Middle frontal gyrus (tissue), 1 donor: ENCODE results near the gene SYT8.

Experiments used
- DNase-seq: peaks from one replicate; pipeline ENCODE4 v3.0.0-alpha.2; 2015; ENCODE audit warnings: low spot score; ENCODE audit errors: extremely low spot score

The SYT8 gene

GRCh38 chr11:1858154-1858553, 23.4 kb downstream of the SYT8 start:
- no peak for DNase-seq

GRCh38 chr11:1858576-1858975, 23.8 kb downstream of the SYT8 start:
- no peak for DNase-seq

- DNase-seq = no peak
Measured at GRCh38 chr11:1859004-1859403, 24.2 kb downstream of the SYT8 start.

DNA sequence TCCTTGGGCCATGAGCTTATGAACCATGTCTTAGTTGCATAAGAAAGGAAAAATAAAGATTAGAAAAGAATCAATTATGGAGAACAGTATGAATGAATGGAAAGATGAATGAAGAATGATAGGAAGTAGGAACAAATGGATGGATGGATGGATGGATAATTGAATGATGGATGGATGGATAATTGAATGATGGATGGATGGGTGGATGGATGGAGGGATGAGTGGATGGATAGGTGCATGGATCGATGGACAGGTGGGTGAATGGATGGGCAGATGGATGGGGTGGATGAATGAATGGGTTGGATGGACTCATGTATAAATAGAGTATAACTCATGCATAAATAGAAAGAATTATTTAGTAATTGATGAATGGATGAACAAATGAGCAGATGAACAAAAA, 25.3 kb downstream of the SYT8 start:
- no peak for DNase-seq

DNA sequence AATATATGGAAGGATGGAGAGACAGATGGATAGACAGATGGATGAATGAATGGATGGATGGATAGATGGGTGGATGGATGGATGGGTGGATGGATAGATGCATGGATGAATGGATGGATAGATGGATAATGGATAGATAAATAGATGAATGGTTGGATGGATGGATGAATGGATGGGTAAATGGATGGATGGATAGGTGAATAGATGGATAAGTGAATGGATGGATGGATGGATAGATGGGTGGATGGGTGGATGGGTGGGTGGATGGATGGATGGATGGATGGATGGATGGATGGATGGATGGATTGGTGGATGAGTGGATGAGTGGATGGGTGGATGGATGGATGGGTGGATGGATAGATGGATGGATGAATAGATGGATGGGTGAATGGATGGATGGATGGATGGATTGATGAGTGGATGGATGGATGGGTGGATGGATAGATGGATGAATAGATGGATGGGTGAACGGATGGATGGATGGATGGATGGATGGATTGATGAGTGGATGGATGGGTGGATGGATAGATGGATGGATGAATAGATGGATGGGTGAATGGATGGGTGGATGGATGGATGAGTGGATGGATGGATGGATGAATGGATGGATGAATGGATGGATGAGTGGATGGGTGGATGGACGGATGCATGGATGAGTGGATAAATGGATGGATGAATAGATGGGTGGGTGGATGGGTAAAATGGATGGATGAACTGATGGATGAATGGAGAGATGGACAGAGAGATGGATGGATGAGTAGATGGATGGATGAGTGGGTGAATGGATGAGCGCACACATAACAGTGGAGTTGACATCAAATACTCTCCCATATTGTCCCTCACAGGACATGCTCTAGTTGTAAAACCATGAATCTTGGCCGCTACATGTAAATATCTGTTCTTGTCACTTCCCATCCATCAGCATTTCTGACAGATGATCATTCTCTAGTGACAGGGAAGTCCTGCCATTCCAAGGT, 26.9 kb downstream of the SYT8 start:
- no peak for DNase-seq

- DNase-seq = no peak
Measured at GRCh38 chr11:1862588-1863351, 28.0 kb downstream of the SYT8 start.

GRCh38 chr11:1863352-1864216, 28.8 kb downstream of the SYT8 start:
- DNase-seq = peak; percentile 15

DNA sequence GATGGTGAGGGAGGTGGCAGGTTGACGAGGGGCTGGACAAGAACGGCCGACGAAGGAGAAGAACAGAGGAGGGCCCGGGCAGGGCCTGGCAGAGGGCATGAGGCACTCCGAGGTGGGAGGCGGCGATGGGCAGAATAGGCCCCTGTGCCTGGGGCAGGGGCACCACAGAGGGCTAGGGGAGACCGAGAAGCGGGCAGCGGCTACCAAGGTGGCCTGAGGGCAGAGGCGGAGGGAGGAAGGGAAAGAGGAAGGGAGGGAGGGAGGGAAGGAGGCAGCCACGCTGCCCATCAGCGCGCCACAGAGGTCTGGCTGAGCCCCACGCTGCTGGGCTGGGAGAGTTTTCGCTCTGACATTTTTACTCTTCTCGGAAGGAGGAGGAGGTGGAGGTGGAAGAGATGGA, 29.4 kb downstream of the SYT8 start:
- DNase-seq = no peak

DNA sequence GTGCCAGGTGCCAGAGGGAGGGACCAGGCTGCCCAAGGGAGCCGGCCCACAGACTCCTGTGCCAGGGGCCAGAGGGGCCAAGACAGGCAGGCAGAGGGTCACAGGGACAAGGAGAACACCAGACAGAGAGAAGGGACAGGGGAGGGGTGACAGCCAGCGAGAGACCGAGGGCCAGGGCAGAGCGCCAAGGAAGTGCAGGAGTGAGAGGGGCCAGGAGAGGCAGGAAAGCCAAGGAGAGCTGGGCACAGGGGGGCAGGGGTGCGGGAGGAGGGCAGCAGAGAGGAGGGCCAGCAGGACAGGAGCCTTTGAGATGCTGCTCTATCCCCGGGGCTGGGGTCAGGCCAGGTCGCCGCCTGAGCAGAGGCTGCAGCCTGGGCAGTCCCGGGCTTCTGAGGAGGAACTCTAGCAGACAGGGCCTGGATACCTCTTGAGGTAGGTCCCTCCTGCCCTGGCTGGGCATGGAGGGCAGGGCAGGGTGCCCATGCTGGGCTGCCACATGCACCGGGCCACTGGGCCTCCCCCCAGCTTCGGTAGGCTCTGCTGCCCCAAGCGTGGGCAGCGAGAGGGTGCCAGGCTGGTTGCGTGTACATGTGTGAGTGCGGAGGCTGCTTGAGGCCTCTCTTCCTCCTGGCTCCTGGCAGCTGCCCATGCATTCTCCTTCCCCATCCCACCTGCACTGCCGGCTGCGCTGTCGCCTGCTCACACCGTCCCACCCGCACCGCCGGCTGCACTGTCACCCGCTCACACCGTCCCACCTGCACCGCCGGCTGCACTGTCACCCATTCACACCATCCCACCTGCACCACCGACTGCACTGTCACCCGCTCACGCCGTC, 30.3 kb downstream of the SYT8 start:
- no peak for DNase-seq

DNA sequence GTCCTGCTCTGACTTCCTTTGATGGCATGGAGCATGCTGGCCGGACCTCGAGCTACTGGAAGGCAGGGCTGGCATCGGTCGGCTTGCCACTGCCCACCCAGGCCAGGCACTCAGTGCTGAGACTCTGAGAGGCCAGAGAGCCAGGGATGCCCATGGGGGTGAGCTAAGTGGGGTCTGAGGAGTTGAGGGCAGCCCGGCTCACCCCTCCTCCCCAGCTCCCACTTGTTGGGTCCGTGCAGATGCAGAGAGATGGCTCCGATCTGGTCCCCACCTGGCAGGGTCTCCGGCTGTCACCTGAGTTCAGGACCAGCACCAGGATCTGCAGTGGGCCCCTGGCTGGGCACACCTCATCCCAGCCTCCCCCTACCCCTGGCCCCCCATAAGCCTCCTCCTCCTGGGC, 31.4 kb downstream of the SYT8 start:
- no peak for DNase-seq

DNA sequence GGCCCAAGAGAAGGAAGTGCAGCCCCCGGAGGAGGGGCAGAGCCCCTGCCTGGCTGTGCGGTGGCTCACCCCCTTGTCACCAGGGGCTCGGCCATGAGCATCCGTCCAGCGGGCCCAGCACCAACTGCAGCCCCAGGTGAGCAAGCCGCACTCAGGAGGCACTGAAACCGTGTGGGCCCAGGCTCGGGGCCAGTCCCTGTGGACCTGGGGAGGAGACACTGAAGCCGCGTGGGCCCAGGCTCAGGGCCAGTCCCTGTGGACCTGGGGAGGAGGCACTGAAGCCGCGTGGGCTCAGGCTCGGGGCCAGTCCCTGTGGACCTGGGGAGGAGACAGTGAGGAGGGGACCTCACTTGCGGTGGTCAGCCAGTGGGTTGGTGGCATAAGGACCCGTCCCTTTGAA, 32.0 kb downstream of the SYT8 start:
- DNase-seq = no peak

- no peak for DNase-seq
Measured at GRCh38 chr11:1867381-1867780, 32.6 kb downstream of the SYT8 start.

- no peak for DNase-seq
Measured at GRCh38 chr11:1868056-1868635, 33.4 kb downstream of the SYT8 start.

DNA sequence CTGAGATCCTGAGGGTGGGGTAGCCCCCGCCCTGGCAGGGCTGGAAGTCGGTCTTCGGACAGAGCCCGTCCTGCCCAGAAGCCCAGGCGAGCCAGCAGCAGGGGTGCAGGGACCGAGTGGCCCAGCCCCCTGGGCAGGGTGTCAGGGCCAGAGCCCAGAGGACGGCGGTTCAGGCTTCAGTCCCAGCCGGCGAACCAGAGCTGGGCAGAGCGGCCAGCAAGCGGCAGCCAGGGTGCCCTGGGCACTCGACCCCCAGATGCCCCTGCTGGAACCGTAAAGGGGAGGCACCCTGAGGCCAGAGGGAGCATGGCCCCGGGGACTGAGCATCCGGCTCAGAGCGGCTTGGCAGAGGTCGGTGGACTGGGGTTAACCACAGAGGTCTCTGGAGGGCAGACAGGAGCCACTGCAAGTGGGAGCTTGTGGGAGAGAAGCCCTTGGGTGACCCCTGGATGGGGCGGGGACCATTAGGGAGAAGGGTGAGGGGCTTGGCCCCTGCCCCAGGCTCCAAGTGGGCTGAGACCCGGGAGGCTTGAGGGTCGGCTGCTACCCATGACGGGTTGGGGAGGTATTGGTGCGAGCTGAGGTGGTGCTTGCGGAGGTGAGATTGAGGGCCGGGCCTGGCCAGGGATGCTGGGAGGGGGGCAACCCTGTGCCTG, 34.0 kb downstream of the SYT8 start:
- no peak for DNase-seq

- no peak for DNase-seq
Measured at GRCh38 chr11:1869427-1870325, 34.9 kb downstream of the SYT8 start.

- DNase-seq = no peak
Measured at GRCh38 chr11:1870326-1870696, 35.5 kb downstream of the SYT8 start.

- DNase-seq = no peak
Measured at GRCh38 chr11:1870721-1871466, 36.1 kb downstream of the SYT8 start.

DNA sequence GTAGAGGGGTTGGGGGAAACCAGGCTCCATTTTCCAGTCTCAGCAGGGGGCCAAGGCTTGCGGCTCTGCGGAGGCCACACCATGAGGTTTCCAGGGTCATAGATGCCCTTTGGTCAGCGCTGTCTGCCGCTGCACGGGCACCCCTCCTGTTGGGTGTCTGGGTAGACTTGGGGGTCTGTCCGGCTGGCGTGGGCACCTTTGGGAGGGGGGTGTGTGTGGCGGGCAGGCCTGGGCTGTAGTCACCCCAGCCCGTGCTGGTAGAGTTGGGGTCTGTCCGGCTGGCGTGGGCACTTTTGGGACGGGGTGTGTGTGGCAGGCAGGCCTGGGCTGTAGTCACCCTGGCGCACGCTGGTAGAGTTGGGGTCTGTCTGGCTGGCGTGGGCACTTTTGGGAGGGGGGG, 36.7 kb downstream of the SYT8 start:
- DNase-seq = no peak
